ENCODE measurements around the gene NPY4R2.
"Not testable (repeated sequence)": the region's sequence is repeated elsewhere in the genome, so short reads cannot be mapped to it uniquely, and the experiment has no call there.

Gene NPY4R2, protein sequence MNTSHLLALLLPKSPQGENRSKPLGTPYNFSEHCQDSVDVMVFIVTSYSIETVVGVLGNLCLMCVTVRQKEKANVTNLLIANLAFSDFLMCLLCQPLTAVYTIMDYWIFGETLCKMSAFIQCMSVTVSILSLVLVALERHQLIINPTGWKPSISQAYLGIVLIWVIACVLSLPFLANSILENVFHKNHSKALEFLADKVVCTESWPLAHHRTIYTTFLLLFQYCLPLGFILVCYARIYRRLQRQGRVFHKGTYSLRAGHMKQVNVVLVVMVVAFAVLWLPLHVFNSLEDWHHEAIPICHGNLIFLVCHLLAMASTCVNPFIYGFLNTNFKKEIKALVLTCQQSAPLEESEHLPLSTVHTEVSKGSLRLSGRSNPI

DNA sequence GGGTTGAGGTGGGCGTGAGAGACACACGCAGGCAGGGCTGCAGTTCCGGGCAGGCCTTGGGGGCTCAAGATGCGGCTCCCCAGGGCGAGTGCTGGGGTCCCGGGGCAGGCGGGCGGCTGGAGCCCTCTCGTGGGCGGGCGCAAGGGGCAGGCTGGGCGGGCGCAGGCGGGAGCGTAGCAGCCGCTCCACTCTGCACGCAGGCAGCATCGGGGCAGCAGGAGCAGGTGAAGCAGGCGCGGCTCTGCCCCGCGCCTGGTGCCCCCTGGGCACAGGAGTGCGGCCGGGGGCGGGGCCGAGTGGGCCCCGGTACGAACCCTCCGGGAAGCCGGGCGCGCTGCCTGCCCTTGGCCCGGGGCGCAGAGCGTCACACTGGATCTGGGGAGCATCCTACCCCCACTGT is at the start of gene NPY4R2:
NPY4R2 (plus strand) TSS at position 188 of the 400 bp plus-strand sequence. CDS start 3,326 bp downstream, outside the sequence.
- not testable (repeated sequence) for H3K4me1 ChIP-seq (ENCODE audit: control insufficient read depth, low read length); H3K27ac ChIP-seq (ENCODE audit: low read depth, low read length); H3K79me2 ChIP-seq (ENCODE audit: control insufficient read depth, low read length)

DNA sequence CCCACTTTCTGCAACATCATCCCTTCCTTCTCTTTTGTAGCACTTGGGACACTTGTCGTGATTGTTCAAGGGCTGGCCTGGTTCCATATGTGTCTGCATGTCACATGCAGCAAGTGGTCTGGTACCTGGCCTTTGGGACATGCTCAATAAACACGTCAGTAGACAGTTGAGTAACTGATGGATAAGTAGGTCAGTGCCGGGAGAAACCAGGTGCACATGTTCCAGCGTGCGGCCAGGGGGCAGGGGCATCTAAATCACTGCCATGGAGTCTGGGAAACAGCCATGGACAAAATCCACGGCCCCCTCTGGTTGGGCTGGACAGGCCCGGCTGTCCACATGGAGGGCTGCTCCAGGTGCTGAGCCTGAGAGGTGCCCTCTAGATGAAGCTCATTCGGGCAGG is 47.6 kb upstream of the NPY4R2 start:
- H3K27me3 ChIP-seq (ENCODE audit: control insufficient read depth, low read length); H3K4me3 ChIP-seq (ENCODE audit: low read length); H3K9me2 ChIP-seq (replicated peaks; ENCODE audit: control insufficient read depth, low read length); H3K4me1 ChIP-seq (ENCODE audit: control insufficient read depth, low read length); H3K9me3 ChIP-seq (ENCODE audit: control insufficient read depth, insufficient read depth, low read length); H3K79me2 ChIP-seq (ENCODE audit: control insufficient read depth, low read length); H3K27ac ChIP-seq (ENCODE audit: low read depth, low read length); H3F3A ChIP-seq (ENCODE audit: control insufficient read depth, insufficient read depth); H3K36me3 ChIP-seq (ENCODE audit: control insufficient read depth, low read length); H3K4me2 ChIP-seq (ENCODE audit: low read length); H4K20me1 ChIP-seq (ENCODE audit: control insufficient read depth, insufficient read depth, low read depth, low read length): not testable (repeated sequence)

More for the DNA sequence above, at the start of gene NPY4R2:
- not testable (repeated sequence) for H3F3A ChIP-seq (ENCODE audit: control insufficient read depth, insufficient read depth); H3K4me3 ChIP-seq (ENCODE audit: low read length); H3K9me3 ChIP-seq (ENCODE audit: control insufficient read depth, insufficient read depth, low read length); H3K27me3 ChIP-seq (ENCODE audit: control insufficient read depth, low read length); H3K36me3 ChIP-seq (ENCODE audit: control insufficient read depth, low read length); H3K4me2 ChIP-seq (ENCODE audit: low read length); H4K20me1 ChIP-seq (ENCODE audit: control insufficient read depth, insufficient read depth, low read depth, low read length); H3K9me2 ChIP-seq (replicated peaks; ENCODE audit: control insufficient read depth, low read length)

DNA sequence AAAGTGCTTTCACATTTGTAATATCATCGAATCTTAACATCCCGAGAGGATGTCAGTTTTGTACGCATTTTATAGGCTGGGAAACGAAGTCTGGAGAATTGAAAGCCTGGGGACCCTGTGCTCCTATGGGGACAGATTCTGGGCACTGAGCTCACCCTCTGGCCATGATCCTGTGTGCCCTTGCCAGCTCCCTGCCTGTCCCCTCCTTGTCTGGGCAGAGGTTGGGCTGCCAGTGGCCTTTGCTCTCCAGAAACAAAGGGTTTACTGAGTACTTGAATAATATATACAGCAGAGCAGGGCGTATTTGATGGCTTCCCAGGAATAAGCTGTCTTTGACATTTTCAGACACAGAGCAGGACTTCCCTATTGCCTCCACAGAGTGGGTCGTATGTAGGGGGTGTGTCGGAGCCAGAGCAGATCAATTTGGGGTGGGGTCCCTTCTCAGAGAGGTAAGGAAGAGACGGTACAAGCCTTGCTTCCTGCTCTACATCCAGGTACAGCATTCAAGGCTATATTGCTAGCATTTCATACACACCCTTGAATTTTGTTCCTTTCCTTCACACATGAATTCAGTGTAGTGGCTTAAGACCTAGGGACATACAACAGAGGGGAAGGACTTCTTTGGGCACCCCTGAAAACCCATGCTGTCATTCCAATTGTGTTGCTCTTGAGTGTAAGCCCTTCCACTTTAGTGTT is 46.8 kb upstream of the NPY4R2 start:
- not testable (repeated sequence) for H3K27ac ChIP-seq (ENCODE audit: low read depth, low read length); H3K9me2 ChIP-seq (replicated peaks; ENCODE audit: control insufficient read depth, low read length); H3K36me3 ChIP-seq (ENCODE audit: control insufficient read depth, low read length); H3K4me1 ChIP-seq (ENCODE audit: control insufficient read depth, low read length); H4K20me1 ChIP-seq (ENCODE audit: control insufficient read depth, insufficient read depth, low read depth, low read length); H3K79me2 ChIP-seq (ENCODE audit: control insufficient read depth, low read length); H3K27me3 ChIP-seq (ENCODE audit: control insufficient read depth, low read length); H3F3A ChIP-seq (ENCODE audit: control insufficient read depth, insufficient read depth); H3K4me3 ChIP-seq (ENCODE audit: low read length); H3K4me2 ChIP-seq (ENCODE audit: low read length); H3K9me3 ChIP-seq (ENCODE audit: control insufficient read depth, insufficient read depth, low read length)

DNA sequence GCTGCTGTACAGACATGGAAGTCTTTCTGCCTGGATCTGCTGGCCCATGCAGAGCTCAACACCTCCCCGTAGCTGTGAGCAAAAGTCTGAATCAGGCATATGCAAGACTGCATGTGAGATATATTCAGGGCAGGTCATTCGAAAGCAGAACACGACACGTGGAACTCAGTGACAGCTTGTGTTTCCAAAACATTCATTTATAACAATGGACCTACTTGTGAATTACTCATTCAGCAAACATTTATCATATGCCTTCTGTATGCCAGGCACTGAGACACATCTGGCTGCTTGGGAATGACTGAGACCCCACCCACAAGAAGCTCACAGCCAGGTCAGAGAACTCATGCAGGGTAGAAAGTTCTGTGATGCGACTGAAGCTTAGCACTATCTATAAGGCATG is 46.2 kb upstream of the NPY4R2 start:
- H3K27me3 ChIP-seq (ENCODE audit: control insufficient read depth, low read length); H3K4me2 ChIP-seq (ENCODE audit: low read length); H3F3A ChIP-seq (ENCODE audit: control insufficient read depth, insufficient read depth); H3K36me3 ChIP-seq (ENCODE audit: control insufficient read depth, low read length); H4K20me1 ChIP-seq (ENCODE audit: control insufficient read depth, insufficient read depth, low read depth, low read length); H3K9me3 ChIP-seq (ENCODE audit: control insufficient read depth, insufficient read depth, low read length); H3K4me1 ChIP-seq (ENCODE audit: control insufficient read depth, low read length); H3K79me2 ChIP-seq (ENCODE audit: control insufficient read depth, low read length); H3K4me3 ChIP-seq (ENCODE audit: low read length); H3K9me2 ChIP-seq (replicated peaks; ENCODE audit: control insufficient read depth, low read length); H3K27ac ChIP-seq (ENCODE audit: low read depth, low read length): not testable (repeated sequence)

DNA sequence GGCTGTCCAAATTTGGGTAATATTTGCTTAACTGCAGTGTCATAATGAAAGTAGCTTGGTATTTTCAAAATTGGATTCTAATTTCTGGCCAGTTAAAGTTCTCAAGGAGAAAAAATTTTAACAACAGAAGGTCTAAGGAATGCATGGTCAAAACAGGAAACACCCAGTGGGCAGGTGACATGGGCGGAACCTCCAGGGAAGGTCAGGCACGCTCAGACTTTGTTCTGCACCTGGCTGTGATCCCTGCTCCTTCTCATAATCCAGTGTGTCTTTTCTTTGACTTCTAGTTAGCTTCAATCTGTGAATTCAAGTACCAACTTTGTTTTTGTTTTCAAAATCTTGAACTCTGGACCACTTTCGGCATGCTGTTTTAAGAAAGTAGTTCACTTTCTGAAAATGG is 34.2 kb upstream of the NPY4R2 start:
- H3K4me1 ChIP-seq (ENCODE audit: control insufficient read depth, low read length); H3K9me3 ChIP-seq (ENCODE audit: control insufficient read depth, insufficient read depth, low read length): not testable (repeated sequence)

DNA sequence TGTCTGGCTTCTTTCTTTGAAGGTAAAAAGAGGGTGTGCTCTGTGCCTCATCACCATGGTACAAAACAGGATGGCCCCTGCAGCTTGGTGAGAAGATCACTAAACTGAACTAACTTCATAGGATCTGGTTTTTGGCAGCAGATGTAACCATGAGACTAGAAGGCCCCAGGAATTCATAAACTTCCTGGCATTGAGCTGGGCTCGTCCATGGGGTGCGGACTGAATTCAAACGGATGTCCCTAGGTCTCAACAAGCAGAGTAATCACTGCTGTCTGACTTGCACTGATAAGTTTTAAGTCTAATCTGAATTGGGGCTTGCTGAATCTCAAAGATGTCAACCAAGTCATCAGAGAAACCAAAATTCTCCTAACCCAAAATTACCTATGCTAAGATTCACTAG is 33.5 kb upstream of the NPY4R2 start:
- not testable (repeated sequence) for H3K9me2 ChIP-seq (replicated peaks; ENCODE audit: control insufficient read depth, low read length); H3K9me3 ChIP-seq (ENCODE audit: control insufficient read depth, insufficient read depth, low read length); H3K4me3 ChIP-seq (ENCODE audit: low read length); H3K79me2 ChIP-seq (ENCODE audit: control insufficient read depth, low read length); H3F3A ChIP-seq (ENCODE audit: control insufficient read depth, insufficient read depth); H3K27ac ChIP-seq (ENCODE audit: low read depth, low read length); H3K4me1 ChIP-seq (ENCODE audit: control insufficient read depth, low read length); H4K20me1 ChIP-seq (ENCODE audit: control insufficient read depth, insufficient read depth, low read depth, low read length); H3K36me3 ChIP-seq (ENCODE audit: control insufficient read depth, low read length); H3K27me3 ChIP-seq (ENCODE audit: control insufficient read depth, low read length); H3K4me2 ChIP-seq (ENCODE audit: low read length)

More for the DNA sequence above, 34.2 kb upstream of the NPY4R2 start:
- not testable (repeated sequence) for H3K4me2 ChIP-seq (ENCODE audit: low read length); H3K36me3 ChIP-seq (ENCODE audit: control insufficient read depth, low read length); H3F3A ChIP-seq (ENCODE audit: control insufficient read depth, insufficient read depth); H3K27ac ChIP-seq (ENCODE audit: low read depth, low read length); H3K27me3 ChIP-seq (ENCODE audit: control insufficient read depth, low read length); H3K4me3 ChIP-seq (ENCODE audit: low read length); H4K20me1 ChIP-seq (ENCODE audit: control insufficient read depth, insufficient read depth, low read depth, low read length); H3K79me2 ChIP-seq (ENCODE audit: control insufficient read depth, low read length); H3K9me2 ChIP-seq (replicated peaks; ENCODE audit: control insufficient read depth, low read length)

DNA sequence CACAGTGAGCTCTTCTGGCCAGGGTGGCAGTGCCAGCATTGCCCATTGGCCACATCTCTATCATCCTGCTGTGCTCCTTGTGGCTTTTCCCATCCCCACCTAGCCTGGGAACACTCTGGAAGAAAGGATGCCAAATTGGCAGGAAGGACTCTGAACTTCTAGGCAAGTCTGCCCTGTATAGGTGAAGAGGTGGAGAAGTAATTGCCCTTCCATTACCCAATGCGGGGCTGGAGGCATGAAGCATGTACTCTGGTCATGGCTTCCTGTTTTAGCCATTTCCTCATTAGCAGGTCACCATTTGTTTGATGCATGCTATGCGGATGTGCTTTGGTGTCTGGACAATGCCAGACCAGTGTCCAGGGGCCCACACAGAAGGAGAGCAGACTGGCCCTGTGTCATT is 32.1 kb upstream of the NPY4R2 start:
- not testable (repeated sequence) for H3K36me3 ChIP-seq (ENCODE audit: control insufficient read depth, low read length); H3K27ac ChIP-seq (ENCODE audit: low read depth, low read length); H3F3A ChIP-seq (ENCODE audit: control insufficient read depth, insufficient read depth); H3K27me3 ChIP-seq (ENCODE audit: control insufficient read depth, low read length); H3K4me1 ChIP-seq (ENCODE audit: control insufficient read depth, low read length); H3K4me3 ChIP-seq (ENCODE audit: low read length); H4K20me1 ChIP-seq (ENCODE audit: control insufficient read depth, insufficient read depth, low read depth, low read length); H3K9me2 ChIP-seq (replicated peaks; ENCODE audit: control insufficient read depth, low read length); H3K9me3 ChIP-seq (ENCODE audit: control insufficient read depth, insufficient read depth, low read length); H3K79me2 ChIP-seq (ENCODE audit: control insufficient read depth, low read length); H3K4me2 ChIP-seq (ENCODE audit: low read length)

DNA sequence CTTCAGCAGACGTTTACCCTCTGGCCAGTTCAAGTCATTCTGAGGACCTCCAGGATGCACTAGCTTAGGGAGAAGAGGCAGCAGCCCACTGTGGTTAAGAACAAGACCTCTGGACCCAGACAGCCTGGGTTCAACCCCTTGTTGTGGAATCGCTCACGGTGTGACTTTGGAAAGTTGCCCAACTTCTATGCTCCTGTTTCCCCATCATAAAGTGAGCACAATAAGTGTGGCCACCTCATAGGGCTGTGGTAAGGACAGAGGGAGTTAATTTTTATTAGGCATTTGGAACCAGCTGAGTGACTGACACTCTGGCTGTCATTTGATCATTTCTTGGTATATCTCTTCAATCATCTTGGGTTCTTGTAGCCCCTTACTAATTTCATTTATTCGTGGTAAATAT is 31.6 kb upstream of the NPY4R2 start:
- not testable (repeated sequence) for H3K9me2 ChIP-seq (replicated peaks; ENCODE audit: control insufficient read depth, low read length); H3K79me2 ChIP-seq (ENCODE audit: control insufficient read depth, low read length); H3K4me3 ChIP-seq (ENCODE audit: low read length); H3K4me1 ChIP-seq (ENCODE audit: control insufficient read depth, low read length); H3K27ac ChIP-seq (ENCODE audit: low read depth, low read length); H3K27me3 ChIP-seq (ENCODE audit: control insufficient read depth, low read length); H3K36me3 ChIP-seq (ENCODE audit: control insufficient read depth, low read length); H3K4me2 ChIP-seq (ENCODE audit: low read length); H4K20me1 ChIP-seq (ENCODE audit: control insufficient read depth, insufficient read depth, low read depth, low read length); H3K9me3 ChIP-seq (ENCODE audit: control insufficient read depth, insufficient read depth, low read length); H3F3A ChIP-seq (ENCODE audit: control insufficient read depth, insufficient read depth)

Data from DOHH2 (cell line).